GM23338 (cell line): ENCODE data around the gene CCDC138. TPM values are rescaled to one million over a fixed set of nuclear protein-coding genes. Genes with fewer than 3 reads are reported as not detected.

ENCODE experiments used
- ATAC-seq: fragments of 200-7000 bp; cut with Tn5 transposase; 3 replicates; pipeline ENCODE4 v1.9.1; 2020
- DNase-seq: peaks from one replicate; pipeline ENCODE4 v3.0.0-alpha.2; 2015; ENCODE audit warnings: low spot score
- H2AFZ ChIP-seq: fragments of 200-600 bp; sonication (generic); 2 replicates; pipeline ENCODE4 v1.8.0; 2016; ENCODE audit warnings: antibody characterized with exemption, mild to moderate bottlenecking, moderate library complexity
- H3F3A ChIP-seq: fragments of 200-600 bp; sonication (generic); replicated peaks from 2 replicates; pipeline ENCODE4 v1.8.0; 2017; ENCODE audit warnings: antibody characterized with exemption, mixed run types, low read depth
- H3K27ac ChIP-seq: fragments of 200-600 bp; sonication (generic); 2 replicates; pipeline ENCODE4 v1.6.1; 2016; ENCODE audit warnings: low read depth
- H3K27me3 ChIP-seq: fragments of 200-600 bp; sonication (generic); 2 replicates; pipeline ENCODE4 v1.8.0; 2016; ENCODE audit warnings: mild to moderate bottlenecking, mixed run types, moderate library complexity; ENCODE audit not compliant: insufficient read depth
- H3K36me3 ChIP-seq: fragments of 200-600 bp; sonication (generic); 2 replicates; pipeline ENCODE4 v1.8.0; 2016; ENCODE audit warnings: mild to moderate bottlenecking; ENCODE audit not compliant: insufficient read depth
- H3K4me1 ChIP-seq: fragments of 200-600 bp; sonication (generic); 2 replicates; pipeline ENCODE4 v1.8.0; 2016; ENCODE audit warnings: mild to moderate bottlenecking, moderate library complexity; ENCODE audit not compliant: insufficient read depth
- H3K4me2 ChIP-seq: fragments of 200-600 bp; sonication (generic); 2 replicates; pipeline ENCODE4 v1.7.1; 2017; ENCODE audit warnings: mixed run types
- H3K4me3 ChIP-seq: fragments of 200-600 bp; sonication (generic); 2 replicates; pipeline ENCODE4 v1.6.1; 2016; ENCODE audit warnings: mixed run types
- H3K79me2 ChIP-seq: fragments of 200-600 bp; sonication (generic); replicated peaks from 2 replicates; pipeline ENCODE4 v1.8.0; 2017; ENCODE audit warnings: mild to moderate bottlenecking; ENCODE audit not compliant: insufficient read depth
- H3K9me2 ChIP-seq: fragments of 200-600 bp; sonication (generic); 2 replicates; pipeline ENCODE4 v1.8.0; 2017; ENCODE audit not compliant: insufficient read depth
- H4K20me1 ChIP-seq: fragments of 200-600 bp; sonication (generic); replicated peaks from 2 replicates; pipeline ENCODE4 v1.8.0; 2017; ENCODE audit warnings: mild to moderate bottlenecking; ENCODE audit not compliant: insufficient read depth
- H3K27ac Mint-ChIP-seq: 2 replicates; pipeline ENCODE4 v1.8.0; 2020; ENCODE audit warnings: inconsistent platforms, mild to moderate bottlenecking, moderate library complexity, mixed read lengths
- H3K27me3 Mint-ChIP-seq: 3 replicates; pipeline ENCODE4 v1.8.0; 2022; ENCODE audit warnings: low read depth, mild to moderate bottlenecking, moderate library complexity, mixed read lengths, inconsistent platforms; ENCODE audit not compliant: insufficient read depth, poor library complexity
- H3K36me3 Mint-ChIP-seq: 3 replicates; pipeline ENCODE4 v1.8.0; 2021; ENCODE audit warnings: low read depth, mild to moderate bottlenecking, inconsistent platforms, moderate library complexity, mixed read lengths
- H3K4me1 Mint-ChIP-seq: 3 replicates; pipeline ENCODE4 v1.8.0; 2020; ENCODE audit warnings: mild to moderate bottlenecking, inconsistent platforms, mixed read lengths
- H3K4me3 Mint-ChIP-seq: 3 replicates; pipeline ENCODE4 v1.8.0; 2021; ENCODE audit warnings: moderate library complexity, mild to moderate bottlenecking, inconsistent platforms, mixed read lengths
- H3K9me3 Mint-ChIP-seq: 3 replicates; pipeline ENCODE4 v1.8.0; 2020; ENCODE audit warnings: moderate library complexity, mild to moderate bottlenecking, inconsistent platforms, mixed read lengths
- CREB1 ChIP-seq: fragments of 250-450 bp; sonication (Bioruptor Pico); IDR thresholded peaks from 2 replicates; pipeline ENCODE4 v1.5.0; 2020; ENCODE audit warnings: low read depth, mild to moderate bottlenecking, moderate library complexity
- EZH2 ChIP-seq: fragments of 200-600 bp; sonication (generic); IDR thresholded peaks from one replicate; pipeline ENCODE4 v1.8.0; 2017; ENCODE audit warnings: antibody characterized with exemption, mild to moderate bottlenecking, low read depth; ENCODE audit not compliant: unreplicated experiment
- POLR2AphosphoS5 ChIP-seq: IDR thresholded peaks from 2 replicates; pipeline ENCODE4 v1.6.1; 2016; ENCODE audit warnings: antibody characterized with exemption, low read depth
- STAT1 ChIP-seq: IDR thresholded peaks from one replicate; pipeline ENCODE4 v1.6.1; 2016; ENCODE audit warnings: antibody characterized with exemption; ENCODE audit not compliant: unreplicated experiment
- polyA plus RNA-seq: library from polyadenylated mRNA; unstranded; fragments of >200 nt; fragmentation: Nextera tagmentation; extraction: Ambion mirVana; gene quantifications from 2 replicates; pipeline ENCODE4 v1.2.1, GENCODE V29; 2016
- total RNA-seq: library from RNA; depleted of rRNA; stranded (reverse); fragments of >200 nt; shearing (Covaris generic); gene quantifications from 2 replicates; pipeline ENCODE4 v1.2.3, GENCODE V29; 2014
- TF ChIP-seq, protein P1 (sequence below): IDR thresholded peaks from one replicate; pipeline ENCODE4 v1.6.1; 2018; ENCODE audit warnings: antibody characterized with exemption; ENCODE audit not compliant: unreplicated experiment
- TF ChIP-seq, protein P2 (sequence below): IDR thresholded peaks from 2 replicates; pipeline ENCODE4 v1.6.1; 2016; ENCODE audit warnings: antibody characterized with exemption
- TF ChIP-seq, protein P3 (sequence below), 2 experiments: fragments of 200-600 bp in 1 of 2; sonication (generic) in 1 of 2; conservative IDR thresholded peaks; 2 replicates each; pipeline versions ENCODE4 v1.5.1 to v1.6.1; 2016 to 2017; ENCODE audit warnings: antibody characterized with exemption in 2 of 2, low read depth in 2 of 2, mild to moderate bottlenecking in 2 of 2, moderate library complexity in 1 of 2

Gene CCDC138
- total and polyA plus RNA-seq, 2 experiments from 2014 or later: 30.8 to 31.6 TPM

DNA sequence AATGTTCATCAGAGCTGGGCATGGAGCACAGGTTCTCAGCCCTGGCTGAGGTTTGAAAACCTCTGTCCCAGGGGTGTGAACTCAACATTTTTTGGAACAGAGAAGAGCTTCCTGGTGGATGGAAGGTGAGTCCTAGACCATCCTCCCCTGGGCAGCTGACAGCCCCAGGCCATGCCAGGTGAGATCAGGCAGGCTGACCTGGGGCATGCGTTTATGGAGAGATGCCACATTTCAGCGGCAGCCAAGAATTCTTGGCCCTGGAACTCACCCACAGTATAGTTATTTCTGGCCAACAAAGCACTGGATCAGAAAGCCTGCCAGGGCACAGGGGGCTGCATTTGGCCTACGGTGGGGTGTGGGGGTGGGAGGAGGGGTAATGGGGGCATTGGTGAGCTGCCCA is 118.6 kb downstream of the CCDC138 start (continued):
- TF ChIP-seq, protein P1, sequence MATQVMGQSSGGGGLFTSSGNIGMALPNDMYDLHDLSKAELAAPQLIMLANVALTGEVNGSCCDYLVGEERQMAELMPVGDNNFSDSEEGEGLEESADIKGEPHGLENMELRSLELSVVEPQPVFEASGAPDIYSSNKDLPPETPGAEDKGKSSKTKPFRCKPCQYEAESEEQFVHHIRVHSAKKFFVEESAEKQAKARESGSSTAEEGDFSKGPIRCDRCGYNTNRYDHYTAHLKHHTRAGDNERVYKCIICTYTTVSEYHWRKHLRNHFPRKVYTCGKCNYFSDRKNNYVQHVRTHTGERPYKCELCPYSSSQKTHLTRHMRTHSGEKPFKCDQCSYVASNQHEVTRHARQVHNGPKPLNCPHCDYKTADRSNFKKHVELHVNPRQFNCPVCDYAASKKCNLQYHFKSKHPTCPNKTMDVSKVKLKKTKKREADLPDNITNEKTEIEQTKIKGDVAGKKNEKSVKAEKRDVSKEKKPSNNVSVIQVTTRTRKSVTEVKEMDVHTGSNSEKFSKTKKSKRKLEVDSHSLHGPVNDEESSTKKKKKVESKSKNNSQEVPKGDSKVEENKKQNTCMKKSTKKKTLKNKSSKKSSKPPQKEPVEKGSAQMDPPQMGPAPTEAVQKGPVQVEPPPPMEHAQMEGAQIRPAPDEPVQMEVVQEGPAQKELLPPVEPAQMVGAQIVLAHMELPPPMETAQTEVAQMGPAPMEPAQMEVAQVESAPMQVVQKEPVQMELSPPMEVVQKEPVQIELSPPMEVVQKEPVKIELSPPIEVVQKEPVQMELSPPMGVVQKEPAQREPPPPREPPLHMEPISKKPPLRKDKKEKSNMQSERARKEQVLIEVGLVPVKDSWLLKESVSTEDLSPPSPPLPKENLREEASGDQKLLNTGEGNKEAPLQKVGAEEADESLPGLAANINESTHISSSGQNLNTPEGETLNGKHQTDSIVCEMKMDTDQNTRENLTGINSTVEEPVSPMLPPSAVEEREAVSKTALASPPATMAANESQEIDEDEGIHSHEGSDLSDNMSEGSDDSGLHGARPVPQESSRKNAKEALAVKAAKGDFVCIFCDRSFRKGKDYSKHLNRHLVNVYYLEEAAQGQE: no peak
- no peak for TF ChIP-seq POLR2AphosphoS5
- TF ChIP-seq CREB1 (CRISPR knock-in tag): no peak
- no peak for TF ChIP-seq STAT1
- no peak for TF ChIP-seq EZH2
- TF ChIP-seq, protein P2, sequence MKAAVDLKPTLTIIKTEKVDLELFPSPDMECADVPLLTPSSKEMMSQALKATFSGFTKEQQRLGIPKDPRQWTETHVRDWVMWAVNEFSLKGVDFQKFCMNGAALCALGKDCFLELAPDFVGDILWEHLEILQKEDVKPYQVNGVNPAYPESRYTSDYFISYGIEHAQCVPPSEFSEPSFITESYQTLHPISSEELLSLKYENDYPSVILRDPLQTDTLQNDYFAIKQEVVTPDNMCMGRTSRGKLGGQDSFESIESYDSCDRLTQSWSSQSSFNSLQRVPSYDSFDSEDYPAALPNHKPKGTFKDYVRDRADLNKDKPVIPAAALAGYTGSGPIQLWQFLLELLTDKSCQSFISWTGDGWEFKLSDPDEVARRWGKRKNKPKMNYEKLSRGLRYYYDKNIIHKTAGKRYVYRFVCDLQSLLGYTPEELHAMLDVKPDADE: no peak

DNA sequence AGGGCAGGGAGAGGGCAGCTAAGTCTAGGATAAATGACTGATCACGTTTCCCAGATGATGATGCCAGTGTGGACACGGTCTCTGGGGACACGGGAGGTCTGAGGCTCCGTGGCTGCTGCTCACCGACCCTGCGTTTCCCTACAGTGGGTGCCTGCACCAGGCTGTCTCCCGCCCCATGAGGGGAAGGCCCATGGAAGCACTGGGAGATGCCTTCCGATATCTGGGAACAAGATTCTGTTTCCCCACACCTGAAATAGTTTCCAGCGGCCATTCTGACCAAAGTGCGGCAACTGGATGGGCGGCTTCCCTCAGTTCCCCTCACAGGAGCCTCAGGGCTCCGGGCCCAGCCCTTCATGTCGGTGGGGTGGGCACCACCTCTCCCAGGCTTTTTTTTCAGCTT is 119.3 kb downstream of the CCDC138 start:
- Histone ChIP-seq H3F3A (no peaks in the 10 kb centered on the region), H2AFZ (no peak overlapping the region), H3K4me2 (no peak overlapping the region), H3K27ac (no peak overlapping the region), H4K20me1 (no peaks in the 10 kb centered on the region), H3K79me2 (no peaks in the 10 kb centered on the region), H3K36me3 (no peaks in the 10 kb centered on the region), H3K27me3 (no peaks in the 10 kb centered on the region), H3K9me2 (no peaks in the 10 kb centered on the region), H3K4me3 (no peak overlapping the region), H3K4me1 (no peaks in the 10 kb centered on the region)
- Mint-ChIP-seq H3K4me3 (no peak overlapping the region), H3K27ac (no peak overlapping the region), H3K9me3 (no peaks in the 10 kb centered on the region), H3K4me1 (no peaks in the 10 kb centered on the region), H3K36me3 (no peaks in the 10 kb centered on the region; the same call in 2 of the 3 replicates), H3K27me3 (no peaks in the 10 kb centered on the region)
- DNase-seq (no peak), ATAC-seq (no peak)
- TF ChIP-seq, protein P3, sequence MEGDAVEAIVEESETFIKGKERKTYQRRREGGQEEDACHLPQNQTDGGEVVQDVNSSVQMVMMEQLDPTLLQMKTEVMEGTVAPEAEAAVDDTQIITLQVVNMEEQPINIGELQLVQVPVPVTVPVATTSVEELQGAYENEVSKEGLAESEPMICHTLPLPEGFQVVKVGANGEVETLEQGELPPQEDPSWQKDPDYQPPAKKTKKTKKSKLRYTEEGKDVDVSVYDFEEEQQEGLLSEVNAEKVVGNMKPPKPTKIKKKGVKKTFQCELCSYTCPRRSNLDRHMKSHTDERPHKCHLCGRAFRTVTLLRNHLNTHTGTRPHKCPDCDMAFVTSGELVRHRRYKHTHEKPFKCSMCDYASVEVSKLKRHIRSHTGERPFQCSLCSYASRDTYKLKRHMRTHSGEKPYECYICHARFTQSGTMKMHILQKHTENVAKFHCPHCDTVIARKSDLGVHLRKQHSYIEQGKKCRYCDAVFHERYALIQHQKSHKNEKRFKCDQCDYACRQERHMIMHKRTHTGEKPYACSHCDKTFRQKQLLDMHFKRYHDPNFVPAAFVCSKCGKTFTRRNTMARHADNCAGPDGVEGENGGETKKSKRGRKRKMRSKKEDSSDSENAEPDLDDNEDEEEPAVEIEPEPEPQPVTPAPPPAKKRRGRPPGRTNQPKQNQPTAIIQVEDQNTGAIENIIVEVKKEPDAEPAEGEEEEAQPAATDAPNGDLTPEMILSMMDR (conservative IDR thresholded peaks at IDR 0.05; ENCODE audit: low read depth in 2 of 2): no peak
